GM18526 (cell line): Measurements from ENCODE around the gene ACTL10.

Experiments used
- POLR2A ChIP-seq: IDR thresholded peaks from 3 replicates; pipeline ENCODE4 v1.6.1; 2011; ENCODE audit not compliant: insufficient read length; ENCODE audit errors: extremely low read depth

Gene ACTL10

DNA sequence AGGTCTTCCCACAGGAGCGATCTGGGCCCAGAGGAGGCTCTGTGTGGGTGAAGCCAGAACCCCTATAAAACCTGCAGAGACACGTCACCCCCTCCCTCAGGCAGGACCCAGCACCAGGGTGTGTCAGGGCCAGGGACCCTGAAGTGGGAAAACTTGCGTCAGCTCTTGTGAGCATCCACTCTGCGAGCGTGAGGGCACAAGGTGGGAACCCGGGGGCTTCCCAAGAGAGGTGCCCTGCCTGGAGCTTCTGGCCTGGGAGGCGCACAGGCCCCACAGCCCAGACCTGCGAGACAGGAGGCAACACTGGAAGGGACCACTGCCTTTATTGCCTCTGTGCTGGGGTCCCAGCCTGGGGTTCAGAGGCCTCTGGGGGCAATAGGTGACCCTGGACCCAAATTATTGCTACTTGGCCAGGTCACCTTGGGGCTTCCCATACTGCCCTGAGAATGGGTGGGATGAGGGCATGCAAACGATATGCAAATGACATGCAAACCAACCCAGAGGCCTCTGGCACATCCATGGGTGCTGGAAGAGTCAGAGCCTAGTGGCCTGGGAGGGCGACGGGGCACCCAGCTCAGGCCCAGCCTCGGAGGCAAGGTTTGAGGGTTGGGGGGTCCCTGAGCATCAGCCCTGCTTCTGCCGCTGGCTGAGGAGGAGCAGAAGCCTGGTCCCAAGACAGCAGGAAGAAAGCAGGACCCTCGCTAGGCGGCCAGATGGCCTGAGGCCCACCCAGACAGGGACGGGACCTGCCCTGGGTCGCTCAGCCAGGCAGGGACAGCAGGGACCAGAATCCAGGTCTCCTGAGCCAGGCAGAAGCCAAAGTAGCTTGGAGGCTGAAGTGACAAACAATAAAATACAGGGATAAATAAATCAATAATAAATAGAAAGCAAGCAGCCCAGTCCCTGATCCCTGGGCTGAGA lies 9.7 kb upstream of the ACTL10 start:
- no peak for TF ChIP-seq POLR2A

DNA sequence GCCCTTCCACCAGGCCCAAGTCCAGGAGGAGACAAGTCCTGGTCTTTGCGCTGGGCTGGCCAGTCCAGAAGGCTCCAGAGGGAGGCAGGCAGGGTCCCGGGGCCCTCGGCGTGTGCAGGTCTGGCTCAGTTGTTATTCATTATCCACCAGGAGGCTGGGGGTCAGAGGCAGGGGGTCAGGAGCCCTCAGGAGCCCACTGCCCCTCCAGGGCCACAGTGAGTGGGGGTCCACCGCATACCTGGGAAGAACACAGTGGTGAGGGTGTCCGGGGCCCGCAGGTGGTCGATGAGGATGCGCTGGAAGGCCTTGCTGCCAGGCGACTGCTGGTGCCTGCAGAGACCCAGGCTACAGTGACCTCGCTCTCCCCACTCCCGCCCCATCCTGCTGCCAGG lies 9.0 kb upstream of the ACTL10 start:
- TF ChIP-seq POLR2A: no peak

DNA sequence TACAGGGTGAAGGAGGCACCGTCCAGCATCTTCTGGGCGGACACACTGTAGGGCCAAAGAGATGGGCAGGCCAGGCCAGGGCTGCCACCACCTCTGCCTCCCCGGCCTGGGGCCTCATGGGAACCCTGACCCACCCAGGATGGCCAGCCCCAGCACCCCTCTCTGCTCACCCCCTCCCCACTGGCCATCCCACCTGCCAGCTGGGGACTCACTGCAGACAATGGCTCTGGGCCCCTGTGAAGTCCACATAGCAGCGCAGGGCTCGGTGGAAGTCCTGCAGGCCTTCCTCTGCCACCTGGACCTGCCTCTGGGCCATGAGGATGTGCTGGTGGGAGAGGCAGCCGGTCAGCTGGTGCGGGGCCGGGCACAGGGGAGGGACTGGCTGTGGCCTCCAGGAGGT lies 8.2 kb upstream of the ACTL10 start:
- no peak for TF ChIP-seq POLR2A

DNA sequence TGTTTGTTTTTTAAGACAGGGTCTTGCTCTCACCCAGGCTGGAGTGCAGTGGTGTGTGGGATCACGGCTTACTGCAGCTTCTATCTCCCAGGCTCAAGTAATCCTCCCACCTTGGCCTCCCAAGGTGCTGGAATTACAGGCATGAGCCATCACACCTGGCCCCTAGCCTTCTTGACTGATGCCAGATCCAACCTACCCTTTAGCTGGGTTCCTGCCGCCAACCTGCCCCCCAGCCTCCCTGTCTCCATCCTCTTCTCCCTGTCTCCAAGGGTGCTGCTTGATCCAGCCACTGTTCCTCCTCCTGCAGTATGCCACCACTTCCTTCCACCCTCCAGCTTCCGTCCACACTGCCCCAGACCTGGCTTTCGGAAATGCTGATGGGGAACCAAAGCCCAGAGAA lies 7.8 kb upstream of the ACTL10 start:
- no peak for TF ChIP-seq POLR2A

DNA sequence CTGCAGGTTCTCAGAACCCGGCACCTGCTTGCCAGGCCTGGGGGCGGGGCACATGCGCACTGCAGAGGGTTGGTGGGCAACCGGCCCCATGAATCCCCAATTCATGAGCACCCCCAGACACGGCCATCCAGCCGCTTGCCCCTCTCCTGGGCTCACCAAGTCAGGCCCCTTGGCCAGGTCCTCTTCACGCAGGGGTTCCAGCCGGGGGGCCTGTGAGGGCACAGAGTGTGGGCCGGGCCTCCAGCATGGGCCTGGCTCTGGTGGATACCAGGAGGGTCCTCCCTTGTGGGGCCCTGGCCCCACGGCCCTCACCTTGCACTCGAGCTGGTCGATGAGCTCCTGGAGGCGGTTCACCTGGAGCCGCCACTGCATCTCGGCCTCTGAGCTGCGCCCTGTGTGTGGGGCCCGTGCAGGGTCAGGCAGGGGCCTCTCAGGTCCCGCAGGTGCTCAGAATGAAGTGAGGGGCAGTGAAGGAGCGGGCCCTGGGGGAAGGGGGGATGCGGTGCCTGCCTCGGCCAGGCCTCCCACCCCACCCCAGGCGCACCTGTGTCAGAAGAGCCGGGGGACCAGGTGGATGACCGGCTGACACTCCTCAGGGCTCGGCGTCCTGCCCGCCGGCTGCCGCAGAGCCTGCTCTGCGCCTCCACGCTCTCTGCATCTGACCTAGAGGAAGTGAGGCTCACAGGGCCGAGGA lies 7.3 kb upstream of the ACTL10 start:
- TF ChIP-seq POLR2A: no peak

DNA sequence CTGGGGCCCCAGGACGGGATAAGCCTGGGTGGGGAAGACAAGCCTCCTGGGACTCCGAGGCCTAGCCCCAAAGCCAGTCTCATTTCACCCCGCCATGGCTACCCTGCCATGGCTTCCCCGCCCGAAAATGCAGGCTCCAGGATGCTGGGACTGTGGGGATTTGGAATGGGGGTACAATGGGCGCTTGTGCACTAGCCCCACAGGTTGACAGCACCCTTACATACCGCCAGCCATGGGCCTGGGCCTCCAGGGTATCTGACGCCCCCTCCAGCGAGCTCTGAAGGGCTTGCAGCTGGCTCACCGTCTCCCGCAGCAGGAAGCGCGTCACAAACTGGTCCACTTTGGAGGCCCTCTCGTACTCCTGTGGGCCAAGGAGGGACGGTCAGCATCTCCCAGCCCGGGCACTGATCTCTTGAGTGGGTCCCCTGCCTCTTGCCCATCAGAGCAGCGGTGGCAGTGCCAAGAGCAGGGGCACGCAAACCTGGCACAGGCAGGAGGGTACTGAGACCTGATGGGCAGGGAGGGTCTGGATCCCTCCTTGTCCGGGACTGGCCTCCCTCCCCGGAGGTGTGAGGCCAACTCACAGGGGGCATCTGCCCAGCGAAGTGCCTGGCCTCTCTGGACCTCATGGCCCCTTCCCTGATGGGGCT lies 6.6 kb upstream of the ACTL10 start:
- no peak for TF ChIP-seq POLR2A

DNA sequence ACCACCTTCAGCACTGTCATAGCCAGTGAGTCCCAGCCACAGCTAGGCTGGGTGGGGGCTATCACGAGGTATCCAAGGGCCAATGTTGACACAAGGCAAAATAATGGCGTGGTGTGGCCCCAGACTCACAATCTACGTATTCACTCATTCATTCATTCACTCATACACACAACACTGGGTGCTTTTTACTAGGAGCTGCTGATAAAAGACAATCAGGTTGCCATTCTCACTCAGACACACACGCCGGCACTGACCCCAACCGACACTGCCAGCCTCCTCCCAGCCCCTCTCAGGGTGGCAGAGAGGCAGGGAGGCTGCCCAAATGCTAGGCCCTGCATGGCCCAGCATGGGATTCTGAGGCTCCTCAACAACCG lies 6.1 kb upstream of the ACTL10 start:
- TF ChIP-seq POLR2A: no peak

DNA sequence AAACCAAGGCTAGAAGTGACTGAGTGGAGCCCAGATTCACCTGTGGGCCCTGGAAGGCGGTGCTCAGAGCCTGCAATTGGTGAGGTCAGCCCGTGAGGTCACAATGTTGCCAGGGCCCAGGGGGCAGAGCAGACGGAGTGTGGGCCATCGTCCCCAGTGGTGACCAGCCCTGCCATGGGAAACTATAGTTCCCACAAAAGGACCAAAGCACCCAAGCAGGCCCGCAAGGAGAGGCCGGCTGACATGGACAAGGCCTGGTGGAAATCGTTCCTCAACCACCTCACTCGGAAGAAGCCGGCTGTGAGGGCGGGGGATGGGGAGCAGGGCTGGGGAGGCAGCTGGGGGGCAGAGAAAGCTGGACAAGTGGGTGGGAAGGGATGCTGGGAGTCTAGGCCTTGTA lies 4.6 kb upstream of the ACTL10 start, which contains the start of gene C20orf144:
TSS of gene C20orf144 (plus strand) at position 156 of the 400 bp plus-strand sequence. CDS start at position 175, 19 bp downstream.
- TF ChIP-seq POLR2A: no peak

DNA sequence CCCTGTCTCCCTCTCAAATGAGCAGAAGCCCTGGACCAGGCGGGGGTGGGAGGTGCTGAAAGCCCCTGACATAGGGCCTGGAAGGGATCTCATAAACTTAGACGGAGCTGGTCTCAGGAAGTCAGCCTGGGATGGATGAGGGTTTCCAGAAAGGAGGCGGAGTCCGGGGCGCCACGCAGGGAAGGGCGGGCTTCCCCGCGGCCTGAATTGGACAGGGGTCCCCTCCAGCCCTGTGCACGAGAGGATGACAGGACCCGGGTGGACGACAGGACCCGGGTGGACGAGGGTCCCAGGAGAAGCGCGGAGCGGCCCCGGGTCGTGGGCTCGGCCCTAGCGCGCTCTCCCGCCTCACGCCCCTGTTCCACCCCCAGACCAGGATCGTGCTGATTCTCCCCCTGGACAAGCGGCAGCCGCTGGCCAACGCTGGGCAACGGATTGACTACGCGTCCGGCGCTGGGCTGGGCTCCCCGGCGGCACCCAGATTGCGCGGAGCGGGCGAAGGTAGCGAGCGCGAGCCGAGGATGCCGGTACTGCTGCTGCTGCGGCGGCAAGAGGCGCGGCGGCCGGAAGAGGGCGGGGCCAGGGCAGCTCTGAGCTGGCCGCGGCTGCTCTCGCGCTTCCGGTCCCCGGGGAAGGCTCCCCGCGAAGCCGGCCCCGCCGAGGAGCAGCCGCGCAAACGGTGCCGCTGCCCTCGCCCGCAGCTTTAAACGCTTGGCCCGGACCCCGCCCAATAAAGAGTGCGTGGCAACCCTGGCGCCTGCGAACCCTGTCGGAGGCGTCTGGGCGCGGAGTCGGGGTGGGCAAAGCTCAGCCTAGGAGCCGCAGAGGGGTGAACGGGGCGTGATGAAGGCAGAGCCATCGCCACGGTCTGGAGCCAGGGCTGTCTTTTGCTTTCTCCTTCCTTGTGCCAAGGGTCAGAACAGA lies 3.3 kb upstream of the ACTL10 start:
- TF ChIP-seq POLR2A: peak; percentile 92

DNA sequence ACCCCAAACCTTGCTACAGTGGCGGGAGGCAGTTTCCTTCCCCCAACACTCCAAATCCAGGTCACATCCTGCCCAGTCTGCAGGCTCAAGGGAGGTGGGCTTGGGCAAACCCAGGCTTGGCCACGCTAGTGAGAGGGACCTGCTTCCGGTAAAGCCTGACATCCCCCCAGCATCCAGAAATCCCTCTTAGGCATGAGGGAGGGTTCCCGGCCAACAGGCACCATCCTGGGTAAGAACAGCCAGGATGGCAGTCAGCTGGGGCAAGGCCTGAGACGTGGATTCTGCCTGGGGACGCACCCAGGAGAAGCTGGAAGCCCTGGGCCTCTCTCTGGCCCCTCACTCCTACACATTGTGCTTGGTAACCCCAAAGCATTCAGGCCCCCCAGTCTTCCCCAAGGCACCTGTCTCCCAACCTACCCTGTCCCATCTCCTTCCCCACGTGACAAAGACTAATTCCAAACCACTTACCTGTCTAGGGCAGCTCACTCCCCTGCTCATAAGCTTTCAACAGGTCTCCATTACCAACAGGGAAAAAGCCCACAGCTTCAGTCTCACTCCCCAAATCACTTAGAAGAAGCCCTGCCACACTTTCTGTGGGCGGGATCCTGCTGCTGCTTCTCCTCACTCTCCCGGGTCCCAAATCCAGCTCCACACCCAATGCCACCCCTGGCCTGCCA lies 2.5 kb upstream of the ACTL10 start:
- TF ChIP-seq POLR2A: no peak

DNA sequence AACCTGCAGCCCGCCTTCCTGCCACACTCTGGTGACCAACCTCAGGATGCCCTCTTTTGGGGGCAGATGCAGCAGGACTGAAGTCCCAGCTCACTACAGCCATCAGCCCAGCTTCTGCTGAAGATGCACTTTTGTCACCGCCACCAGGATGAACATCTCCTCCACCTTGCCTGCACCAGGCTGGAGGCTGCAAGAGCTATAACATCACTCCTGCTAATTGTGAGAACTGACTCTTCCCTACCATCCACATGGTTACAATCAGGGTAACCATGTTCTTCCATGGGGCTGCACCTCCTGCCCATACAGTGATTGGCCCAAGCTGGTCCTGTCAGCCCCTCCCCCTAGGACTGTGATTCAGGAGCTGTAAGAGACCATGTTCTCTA lies 2.0 kb upstream of the ACTL10 start:
- no peak for TF ChIP-seq POLR2A

DNA sequence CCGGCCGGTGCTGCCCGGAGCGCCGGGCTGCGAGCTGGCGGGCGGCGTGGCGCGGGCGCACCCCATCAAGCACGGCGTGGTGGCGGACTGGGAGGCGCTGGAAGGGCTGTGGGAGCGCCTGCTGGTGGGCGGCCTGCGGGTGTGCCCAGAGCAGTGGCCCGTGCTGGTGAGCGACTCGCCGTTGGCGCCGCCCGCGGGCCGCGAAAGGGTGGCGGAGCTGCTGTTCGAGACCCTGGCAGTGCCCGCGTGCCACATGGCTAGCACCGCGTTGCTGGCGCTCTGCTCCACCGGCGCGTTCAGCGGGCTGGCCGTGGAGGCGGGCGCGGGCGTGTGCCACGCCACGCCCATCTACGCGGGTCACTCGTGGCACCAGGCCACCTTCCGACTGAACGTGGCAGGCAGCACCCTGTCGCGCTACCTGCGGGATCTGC lies 517 bp downstream of the ACTL10 start:
- TF ChIP-seq POLR2A: no peak

DNA sequence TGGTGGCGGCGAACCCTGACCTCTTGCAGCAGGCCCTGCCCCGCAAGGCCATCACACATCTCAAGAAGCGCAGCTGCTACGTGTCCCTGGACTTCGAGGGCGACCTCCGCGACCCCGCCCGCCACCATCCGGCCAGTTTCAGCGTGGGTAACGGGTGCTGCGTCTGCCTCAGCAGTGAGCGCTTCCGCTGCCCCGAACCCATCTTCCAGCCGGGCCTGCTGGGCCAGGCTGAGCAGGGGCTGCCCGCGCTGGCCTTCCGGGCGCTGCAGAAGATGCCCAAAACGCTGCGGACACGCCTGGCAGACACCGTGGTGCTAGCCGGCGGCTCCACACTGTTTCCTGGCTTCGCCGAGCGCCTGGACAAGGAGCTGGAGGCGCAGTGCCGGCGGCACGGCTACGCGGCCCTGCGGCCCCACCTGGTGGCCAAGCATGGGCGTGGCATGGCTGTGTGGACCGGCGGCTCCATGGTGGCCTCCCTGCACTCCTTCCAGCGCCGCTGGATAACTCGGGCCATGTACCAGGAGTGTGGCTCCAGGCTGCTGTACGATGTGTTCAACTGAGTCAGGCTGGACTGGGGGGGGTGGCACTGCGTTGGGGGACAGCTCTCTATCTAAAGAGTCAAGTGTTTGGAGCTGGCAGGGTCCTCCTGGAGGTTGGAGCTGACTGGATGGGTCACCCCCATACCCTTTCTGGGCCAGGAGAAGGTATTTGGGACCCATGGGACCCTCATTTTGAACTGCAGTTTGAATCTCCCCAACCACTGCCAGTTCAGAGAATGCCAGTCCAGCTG lies 1.1 kb downstream of the ACTL10 start:
- peak; percentile 20 for TF ChIP-seq POLR2A

DNA sequence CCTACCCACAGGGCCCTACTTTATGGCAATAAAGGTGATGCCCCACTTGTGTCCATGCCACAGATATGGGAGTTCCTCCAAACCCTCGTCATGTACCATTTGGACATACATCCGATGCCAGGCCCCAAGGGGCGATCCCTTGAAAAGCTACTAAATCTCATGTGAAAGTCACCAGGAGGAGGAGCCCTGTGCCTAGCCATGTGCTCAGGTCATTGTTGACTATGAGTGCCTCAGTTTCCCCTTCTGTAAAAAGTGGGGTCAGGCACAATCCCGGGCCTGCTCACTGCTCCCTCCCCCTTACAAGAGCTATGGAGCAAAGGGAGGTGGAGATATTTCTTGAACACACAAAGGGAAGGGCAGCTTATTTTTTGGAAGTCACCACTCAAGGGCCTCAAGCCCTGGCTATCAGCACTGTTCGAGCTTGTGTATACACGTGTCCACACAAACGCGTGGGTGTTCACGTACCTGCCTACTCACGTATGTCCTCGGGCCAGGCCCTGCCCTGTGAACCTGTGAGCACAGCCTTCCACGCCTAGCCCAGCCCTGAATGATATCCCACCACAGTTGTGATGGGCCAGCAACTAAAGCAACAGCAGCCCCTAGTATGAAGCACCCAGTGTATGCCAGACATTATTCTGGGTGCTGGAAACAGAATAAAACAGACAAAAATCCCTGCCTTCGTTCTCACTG lies 1.9 kb downstream of the ACTL10 start:
- TF ChIP-seq POLR2A: no peak
